NCI-H748 (cell line): ENCODE data around the gene SUCO.
"Not testable (repeated sequence)": the region's sequence is repeated elsewhere in the genome, so short reads cannot be mapped to it uniquely, and the experiment has no call there.

Experiments used
- DNase-seq: peaks from one replicate; lab custom pipeline; 2025; ENCODE audit not compliant: unreplicated experiment; lab: John Stamatoyannopoulos, UW

The SUCO gene

GRCh38 chr1:172532700-172533512 is at the start of gene SUCO:
TSS of gene SUCO (plus strand) at chr1:172533150. CDS start at chr1:172533436, 286 bp downstream.
- peak; percentile 97 for DNase-seq

- DNase-seq, result no peak
These were observed 49.5 kb upstream of the SUCO start for GRCh38 chr1:172483448-172483847.

- peak; percentile 19 for DNase-seq
These were observed 48.7 kb upstream of the SUCO start for GRCh38 chr1:172484252-172484651.

GRCh38 chr1:172485626-172486025 is 47.3 kb upstream of the SUCO start:
- no peak for DNase-seq

- no peak for DNase-seq
These were observed 46.0 kb upstream of the SUCO start for GRCh38 chr1:172486805-172487454.

- DNase-seq, result no peak
These were observed 45.4 kb upstream of the SUCO start for GRCh38 chr1:172487550-172487949.

- no peak for DNase-seq
These were observed 44.6 kb upstream of the SUCO start for GRCh38 chr1:172488393-172488792.

GRCh38 chr1:172489847-172490246 is 43.1 kb upstream of the SUCO start:
- no peak for DNase-seq

GRCh38 chr1:172492421-172492820 is 40.5 kb upstream of the SUCO start:
- DNase-seq, result no peak

GRCh38 chr1:172494166-172494565 is 38.8 kb upstream of the SUCO start:
- DNase-seq, result no peak

GRCh38 chr1:172496127-172496526 is 36.8 kb upstream of the SUCO start:
- DNase-seq, result not testable (repeated sequence)

GRCh38 chr1:172496678-172497077 is 36.3 kb upstream of the SUCO start:
- no peak for DNase-seq

- DNase-seq, result no peak
These were observed 35.7 kb upstream of the SUCO start for GRCh38 chr1:172497230-172497629.

- no peak for DNase-seq
These were observed 34.1 kb upstream of the SUCO start for GRCh38 chr1:172498857-172499256.

- no peak for DNase-seq
These were observed 33.3 kb upstream of the SUCO start for GRCh38 chr1:172499636-172500141.

- DNase-seq, result no peak
These were observed 32.7 kb upstream of the SUCO start for GRCh38 chr1:172500207-172500606.

GRCh38 chr1:172507741-172508140 is 25.2 kb upstream of the SUCO start:
- DNase-seq, result no peak

- no peak for DNase-seq
These were observed 22.5 kb upstream of the SUCO start for GRCh38 chr1:172510479-172510878.

GRCh38 chr1:172512591-172512990 is 20.4 kb upstream of the SUCO start:
- DNase-seq, result no peak

- DNase-seq, result no peak
These were observed 19.5 kb upstream of the SUCO start for GRCh38 chr1:172513479-172513878.

GRCh38 chr1:172514108-172514507 is 18.8 kb upstream of the SUCO start:
- DNase-seq, result no peak

- no peak for DNase-seq
These were observed 17.5 kb upstream of the SUCO start for GRCh38 chr1:172515436-172515835.
